ENCODE measurements around the gene NFATC1. TPM values are rescaled to one million over a fixed set of nuclear protein-coding genes. Genes with fewer than 3 reads are reported as not detected.

Gene NFATC1
- total and polyA plus RNA-seq, 5 donors from 2014 or later = 13.1 to 64.7 (median 19.8) TPM

DNA sequence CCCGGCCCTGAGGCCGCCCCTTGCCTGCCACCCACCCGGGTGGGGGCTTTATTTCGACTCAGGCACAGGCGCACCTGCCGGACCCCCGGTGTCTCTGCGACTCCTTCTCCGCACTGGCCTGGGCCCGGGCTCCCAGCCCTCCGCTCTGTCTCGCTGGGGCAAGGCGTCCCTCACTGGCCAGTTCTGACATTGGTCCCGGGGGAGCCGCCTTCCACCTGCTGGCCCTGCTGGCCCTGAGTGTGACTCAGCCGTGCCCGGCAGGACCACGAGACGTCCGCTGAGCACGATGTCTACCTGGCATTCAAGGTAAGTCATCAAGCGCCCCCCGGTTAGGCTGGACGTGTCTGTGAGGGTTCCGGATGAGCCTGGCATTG lies 152.3 kb downstream of the NFATC1 start:
- H3K9me3 Mint-ChIP-seq = no peaks in the 10 kb centered on the region
- no peak overlapping the region for H3K27ac Mint-ChIP-seq
- no peak overlapping the region for H3K4me3 Mint-ChIP-seq
- ATAC-seq (ENCODE audit: low read depth in 2 of 2) (no peak), DNase-seq (no peak)
- no peaks in the 10 kb centered on the region for H3K27me3 Mint-ChIP-seq
- no peaks in the 10 kb centered on the region for H3K36me3 Mint-ChIP-seq
- H3K9me3 ChIP-seq (ENCODE audit: control insufficient read depth in 2 of 2, low read length in 2 of 2) = no peaks in the 10 kb centered on the region
- no peak overlapping the region for H3K4me3 ChIP-seq (ENCODE audit: low read depth, low read length)
- no peaks in the 10 kb centered on the region for H3K4me1 Mint-ChIP-seq
- no peak overlapping the region for H3K27ac ChIP-seq (ENCODE audit: insufficient read depth, low read length, poor library complexity, severe bottlenecking)
- no peaks in the 10 kb centered on the region for H3K27me3 ChIP-seq (ENCODE audit: control insufficient read depth, insufficient read depth, low read length)
- H3K4me1 ChIP-seq (ENCODE audit: control insufficient read depth, insufficient read depth, low read length, poor library complexity, severe bottlenecking) = no peaks in the 10 kb centered on the region
- no peaks in the 10 kb centered on the region for H3K36me3 ChIP-seq (ENCODE audit: control insufficient read depth, insufficient read depth, low read length)

- Mint-ChIP-seq H3K9me3 (no peaks in the 10 kb centered on the region), H3K27ac (no peak overlapping the region), H3K4me3 (no peak overlapping the region)
Measured at GRCh38 chr18:79548621-79548985, 152.9 kb downstream of the NFATC1 start.

DNA sequence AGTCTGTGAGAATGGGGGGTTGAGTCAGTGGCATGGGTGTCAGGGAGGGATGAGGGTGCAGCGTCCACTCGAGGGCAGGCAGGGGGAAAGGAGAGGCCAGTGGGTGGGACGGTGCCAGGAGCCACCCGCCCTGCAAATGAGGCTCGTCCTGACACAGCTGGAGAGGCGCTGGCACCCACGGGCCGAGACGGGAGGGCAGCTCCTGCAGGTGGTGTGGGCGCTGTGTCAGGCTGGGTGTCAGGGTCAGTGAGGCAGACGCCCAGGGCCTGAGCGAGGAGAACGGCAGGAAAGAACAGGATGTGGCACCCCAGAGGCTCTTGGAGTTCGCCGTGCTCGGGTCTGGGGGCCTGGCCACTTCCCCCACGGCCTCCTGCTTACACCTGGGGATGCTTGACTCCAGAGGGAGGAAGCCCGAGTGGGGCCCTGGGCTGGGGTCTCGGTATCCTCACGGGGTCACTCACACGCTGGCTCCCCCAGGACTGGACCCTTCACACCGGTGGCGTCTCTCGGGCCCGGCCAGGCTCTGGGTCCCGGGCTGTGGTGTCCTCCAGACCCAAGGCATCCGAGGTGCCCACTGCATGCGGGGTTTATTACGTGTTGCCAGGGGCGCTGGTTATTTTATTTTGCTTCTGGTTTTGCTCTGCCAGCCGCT lies 153.4 kb downstream of the NFATC1 start:
- Histone ChIP-seq H3K27me3 (ENCODE audit: control insufficient read depth, insufficient read depth, low read length) (no peaks in the 10 kb centered on the region), H3K27ac (ENCODE audit: insufficient read depth, low read length, poor library complexity, severe bottlenecking) (no peak overlapping the region), H3K4me3 (ENCODE audit: low read depth, low read length) (no peak overlapping the region), H3K4me1 (ENCODE audit: control insufficient read depth, insufficient read depth, low read length, poor library complexity, severe bottlenecking) (no peaks in the 10 kb centered on the region), H3K36me3 (ENCODE audit: control insufficient read depth, insufficient read depth, low read length) (no peaks in the 10 kb centered on the region), H3K9me3 (ENCODE audit: control insufficient read depth in 2 of 2, low read length in 2 of 2) (no peaks in the 10 kb centered on the region)
- no peak overlapping the region for H3K27ac Mint-ChIP-seq
- no peak overlapping the region for H3K4me3 Mint-ChIP-seq
- H3K9me3 Mint-ChIP-seq = no peaks in the 10 kb centered on the region
- ATAC-seq (ENCODE audit: low read depth in 2 of 2) = no peak
- no peaks in the 10 kb centered on the region for H3K4me1 Mint-ChIP-seq
- no peaks in the 10 kb centered on the region for H3K27me3 Mint-ChIP-seq
- DNase-seq = no peak
- no peaks in the 10 kb centered on the region for H3K36me3 Mint-ChIP-seq

More at GRCh38 chr18:79548621-79548985, 152.9 kb downstream of the NFATC1 start:
- H3K27me3 ChIP-seq (ENCODE audit: control insufficient read depth, insufficient read depth, low read length) = no peaks in the 10 kb centered on the region
- no peak overlapping the region for H3K4me3 ChIP-seq (ENCODE audit: low read depth, low read length)
- H3K27me3 Mint-ChIP-seq = no peaks in the 10 kb centered on the region
- H3K27ac ChIP-seq (ENCODE audit: insufficient read depth, low read length, poor library complexity, severe bottlenecking) = no peak overlapping the region
- H3K36me3 Mint-ChIP-seq = no peaks in the 10 kb centered on the region
- H3K36me3 ChIP-seq (ENCODE audit: control insufficient read depth, insufficient read depth, low read length) = no peaks in the 10 kb centered on the region
- ATAC-seq (ENCODE audit: low read depth in 2 of 2) = no peak
- H3K9me3 ChIP-seq (ENCODE audit: control insufficient read depth in 2 of 2, low read length in 2 of 2) = no peaks in the 10 kb centered on the region
- DNase-seq = no peak
- no peaks in the 10 kb centered on the region for H3K4me1 Mint-ChIP-seq
- H3K4me1 ChIP-seq (ENCODE audit: control insufficient read depth, insufficient read depth, low read length, poor library complexity, severe bottlenecking) = no peaks in the 10 kb centered on the region

- no peak overlapping the region for H3K4me3 Mint-ChIP-seq
- Histone ChIP-seq H3K27ac (ENCODE audit: insufficient read depth, low read length, poor library complexity, severe bottlenecking) (no peak overlapping the region), H3K27me3 (ENCODE audit: control insufficient read depth, insufficient read depth, low read length) (no peaks in the 10 kb centered on the region), H3K36me3 (ENCODE audit: control insufficient read depth, insufficient read depth, low read length) (no peaks in the 10 kb centered on the region), H3K4me3 (ENCODE audit: low read depth, low read length) (no peak overlapping the region), H3K4me1 (ENCODE audit: control insufficient read depth, insufficient read depth, low read length, poor library complexity, severe bottlenecking) (no peaks in the 10 kb centered on the region), H3K9me3 (ENCODE audit: control insufficient read depth in 2 of 2, low read length in 2 of 2) (no peaks in the 10 kb centered on the region)
- H3K27ac Mint-ChIP-seq = no peak overlapping the region
- ATAC-seq (ENCODE audit: low read depth in 2 of 2) = no peak
- no peaks in the 10 kb centered on the region for H3K4me1 Mint-ChIP-seq
- H3K9me3 Mint-ChIP-seq = no peaks in the 10 kb centered on the region
- DNase-seq = no peak
- no peaks in the 10 kb centered on the region for H3K27me3 Mint-ChIP-seq
- H3K36me3 Mint-ChIP-seq = no peaks in the 10 kb centered on the region
Measured at GRCh38 chr18:79549638-79550000, 153.9 kb downstream of the NFATC1 start.

DNA sequence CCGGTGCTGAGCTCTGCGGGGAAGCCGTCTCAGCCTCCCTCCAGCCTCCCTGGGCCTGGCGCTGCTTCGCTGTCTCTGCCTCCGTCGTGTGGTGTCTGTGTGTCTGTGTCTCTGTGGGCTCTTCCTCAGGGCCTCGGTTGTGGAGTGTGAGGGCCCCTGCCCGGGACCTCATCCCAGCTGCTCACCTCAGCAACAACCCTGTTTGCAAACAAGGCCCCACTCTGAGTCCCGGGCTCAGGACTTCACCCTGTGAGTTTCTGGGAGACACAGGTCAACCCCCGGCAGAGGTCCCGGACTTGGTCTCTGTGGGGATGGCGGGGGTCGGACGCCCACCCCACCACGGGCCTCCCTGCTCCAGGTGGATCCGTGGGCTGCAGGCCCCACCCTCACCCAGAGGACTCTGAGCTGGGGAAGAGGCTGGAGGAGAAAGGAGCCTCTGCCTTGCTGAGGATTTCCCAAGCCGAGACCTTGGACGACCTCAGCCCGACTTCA lies 156.5 kb downstream of the NFATC1 start:
- DNase-seq (no peak), ATAC-seq (ENCODE audit: low read depth in 2 of 2) (no peak)
- no peaks in the 10 kb centered on the region for H3K9me3 ChIP-seq (ENCODE audit: control insufficient read depth in 2 of 2, low read length in 2 of 2)
- no peak overlapping the region for H3K27ac ChIP-seq (ENCODE audit: insufficient read depth, low read length, poor library complexity, severe bottlenecking)
- no peaks in the 10 kb centered on the region for H3K36me3 ChIP-seq (ENCODE audit: control insufficient read depth, insufficient read depth, low read length)
- H3K27me3 Mint-ChIP-seq = no peaks in the 10 kb centered on the region
- H3K36me3 Mint-ChIP-seq = no peaks in the 10 kb centered on the region
- H3K4me1 Mint-ChIP-seq = no peaks in the 10 kb centered on the region
- H3K9me3 Mint-ChIP-seq = no peaks in the 10 kb centered on the region
- no peak overlapping the region for H3K4me3 Mint-ChIP-seq
- H3K4me3 ChIP-seq (ENCODE audit: low read depth, low read length) = no peak overlapping the region
- H3K27me3 ChIP-seq (ENCODE audit: control insufficient read depth, insufficient read depth, low read length) = no peaks in the 10 kb centered on the region
- no peaks in the 10 kb centered on the region for H3K4me1 ChIP-seq (ENCODE audit: control insufficient read depth, insufficient read depth, low read length, poor library complexity, severe bottlenecking)
- no peak overlapping the region for H3K27ac Mint-ChIP-seq

DNA sequence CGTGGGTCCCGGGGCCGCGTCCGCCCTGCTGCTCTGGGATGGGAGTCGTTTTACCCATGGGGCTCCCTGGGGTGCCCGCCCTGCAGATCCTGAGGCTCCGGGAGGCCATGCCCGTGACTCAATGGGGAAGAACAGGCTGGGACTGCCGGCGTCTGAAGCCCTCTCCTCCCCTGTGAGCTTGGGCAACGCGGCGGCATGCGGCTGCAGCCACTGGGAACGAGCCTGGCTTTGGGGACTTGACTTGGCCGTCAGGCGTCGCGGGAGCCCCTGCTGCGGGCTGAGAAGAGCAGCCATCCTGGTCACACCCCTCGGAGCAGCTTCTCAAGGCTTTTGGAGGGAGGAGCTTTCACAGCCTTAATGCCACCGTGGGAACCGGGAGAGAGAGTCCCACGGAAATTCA lies 157.0 kb downstream of the NFATC1 start:
- Mint-ChIP-seq H3K27ac (no peak overlapping the region), H3K27me3 (no peaks in the 10 kb centered on the region), H3K36me3 (no peaks in the 10 kb centered on the region), H3K9me3 (no peaks in the 10 kb centered on the region), H3K4me1 (no peaks in the 10 kb centered on the region), H3K4me3 (no peak overlapping the region)
- no peak for DNase-seq
- Histone ChIP-seq H3K9me3 (ENCODE audit: control insufficient read depth in 2 of 2, low read length in 2 of 2) (no peaks in the 10 kb centered on the region), H3K4me1 (ENCODE audit: control insufficient read depth, insufficient read depth, low read length, poor library complexity, severe bottlenecking) (no peaks in the 10 kb centered on the region), H3K27me3 (ENCODE audit: control insufficient read depth, insufficient read depth, low read length) (no peaks in the 10 kb centered on the region), H3K36me3 (ENCODE audit: control insufficient read depth, insufficient read depth, low read length) (no peaks in the 10 kb centered on the region), H3K4me3 (ENCODE audit: low read depth, low read length) (no peak overlapping the region), H3K27ac (ENCODE audit: insufficient read depth, low read length, poor library complexity, severe bottlenecking) (no peak overlapping the region)
- no peak for ATAC-seq (ENCODE audit: low read depth in 2 of 2)

DNA sequence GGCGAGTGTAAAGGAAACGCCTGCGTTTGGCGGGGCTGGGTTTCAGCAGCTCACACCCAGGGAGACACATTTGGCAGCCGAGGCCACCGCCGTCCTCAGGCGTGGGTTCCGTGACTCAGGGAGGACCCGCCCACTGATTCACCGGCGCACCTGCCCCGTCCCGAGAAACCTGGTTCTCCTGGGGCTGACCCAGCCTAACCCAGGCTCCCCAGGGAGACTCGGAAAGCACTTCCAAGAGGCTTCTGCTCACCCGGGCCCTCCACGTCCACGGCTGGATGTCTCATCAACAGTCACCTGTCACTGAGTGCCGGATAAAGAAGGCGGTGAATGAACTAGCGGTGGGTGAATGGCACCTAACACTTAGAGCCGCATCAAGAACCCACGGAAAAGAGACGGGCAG lies 157.4 kb downstream of the NFATC1 start:
- H3K36me3 ChIP-seq (ENCODE audit: control insufficient read depth, insufficient read depth, low read length) = no peaks in the 10 kb centered on the region
- no peak for DNase-seq
- no peaks in the 10 kb centered on the region for H3K27me3 Mint-ChIP-seq
- H3K4me1 ChIP-seq (ENCODE audit: control insufficient read depth, insufficient read depth, low read length, poor library complexity, severe bottlenecking) = no peaks in the 10 kb centered on the region
- H3K27ac Mint-ChIP-seq = no peak overlapping the region
- no peaks in the 10 kb centered on the region for H3K36me3 Mint-ChIP-seq
- no peak for ATAC-seq (ENCODE audit: low read depth in 2 of 2)
- no peaks in the 10 kb centered on the region for H3K27me3 ChIP-seq (ENCODE audit: control insufficient read depth, insufficient read depth, low read length)
- H3K4me3 Mint-ChIP-seq = no peak overlapping the region
- H3K9me3 ChIP-seq (ENCODE audit: control insufficient read depth in 2 of 2, low read length in 2 of 2) = no peaks in the 10 kb centered on the region
- H3K9me3 Mint-ChIP-seq = no peaks in the 10 kb centered on the region
- no peaks in the 10 kb centered on the region for H3K4me1 Mint-ChIP-seq
- H3K4me3 ChIP-seq (ENCODE audit: low read depth, low read length) = no peak overlapping the region
- H3K27ac ChIP-seq (ENCODE audit: insufficient read depth, low read length, poor library complexity, severe bottlenecking) = no peak overlapping the region

GRCh38 chr18:79553696-79554095 lies 158.0 kb downstream of the NFATC1 start:
- Histone ChIP-seq H3K27me3 (ENCODE audit: control insufficient read depth, insufficient read depth, low read length) (no peaks in the 10 kb centered on the region), H3K27ac (ENCODE audit: insufficient read depth, low read length, poor library complexity, severe bottlenecking) (no peak overlapping the region), H3K4me1 (ENCODE audit: control insufficient read depth, insufficient read depth, low read length, poor library complexity, severe bottlenecking) (no peaks in the 10 kb centered on the region), H3K36me3 (ENCODE audit: control insufficient read depth, insufficient read depth, low read length) (no peaks in the 10 kb centered on the region), H3K4me3 (ENCODE audit: low read depth, low read length) (no peak overlapping the region), H3K9me3 (ENCODE audit: control insufficient read depth in 2 of 2, low read length in 2 of 2) (no peaks in the 10 kb centered on the region)
- no peaks in the 10 kb centered on the region for H3K4me1 Mint-ChIP-seq
- H3K36me3 Mint-ChIP-seq = no peaks in the 10 kb centered on the region
- DNase-seq (no peak), ATAC-seq (ENCODE audit: low read depth in 2 of 2) (no peak)
- H3K27me3 Mint-ChIP-seq = no peaks in the 10 kb centered on the region
- no peaks in the 10 kb centered on the region for H3K9me3 Mint-ChIP-seq
- H3K4me3 Mint-ChIP-seq = no peak overlapping the region
- H3K27ac Mint-ChIP-seq = no peak overlapping the region
